ENCODE data around the gene LMCD1.
A peak's percentile ranks its signal among the peaks of the same experiment; 100 is the strongest.

The LMCD1 gene

GRCh38 chr3:8536096-8537056, 34.8 kb downstream of the LMCD1 start:
- DNase-seq (ENCODE audit: low spot score): no peak
- no peak for FAIRE-seq

DNA sequence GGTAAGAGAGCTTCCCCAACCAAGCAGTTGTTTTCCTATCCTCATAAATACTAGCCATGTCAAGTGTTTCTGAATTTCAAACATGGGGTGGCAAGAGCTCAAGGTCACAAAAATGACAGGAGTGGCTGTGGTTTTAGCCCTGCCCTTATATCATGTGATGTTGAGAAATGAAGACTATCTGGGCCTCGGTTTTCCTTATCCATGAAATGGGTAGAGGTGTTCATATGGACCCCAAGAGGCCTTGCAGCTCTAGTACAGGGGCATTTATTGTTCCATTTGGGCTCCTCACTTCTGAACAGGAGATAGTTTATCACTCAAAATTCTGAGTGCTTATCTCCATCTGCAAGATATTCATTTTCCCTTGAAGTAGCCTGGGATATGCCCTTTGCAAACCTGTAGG, 35.8 kb downstream of the LMCD1 start:
- DNase-seq (ENCODE audit: low spot score) (no peak), FAIRE-seq (no peak)

GRCh38 chr3:8538223-8538622, 36.6 kb downstream of the LMCD1 start:
- FAIRE-seq: no peak

DNA sequence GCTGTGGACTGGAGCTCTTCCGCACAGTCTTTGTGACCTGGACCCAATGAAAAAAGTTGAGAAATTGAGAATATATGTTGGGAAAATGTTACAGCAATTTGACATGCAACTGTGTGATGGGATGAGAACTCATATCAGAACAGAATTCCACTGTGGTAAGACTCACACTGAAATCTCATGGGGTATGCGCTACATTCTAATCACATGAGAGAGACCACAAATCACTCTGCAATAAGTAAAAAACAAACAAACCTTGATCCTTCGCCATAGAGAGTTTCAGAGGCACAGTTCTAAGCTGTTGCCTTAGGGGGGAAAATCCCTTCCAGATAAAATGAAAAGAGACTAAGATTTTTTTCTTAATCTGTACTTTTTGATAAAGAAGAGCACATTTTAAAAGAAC, 37.3 kb downstream of the LMCD1 start:
- FAIRE-seq: no peak

More at GRCh38 chr3:8538223-8538622, 36.6 kb downstream of the LMCD1 start:
- no peak for DNase-seq (ENCODE audit: low spot score)

GRCh38 chr3:8539419-8539818, 37.8 kb downstream of the LMCD1 start:
- DNase-seq (ENCODE audit: low spot score): no peak
- no peak for FAIRE-seq

More for the DNA sequence above, 37.3 kb downstream of the LMCD1 start:
- no peak for DNase-seq (ENCODE audit: low spot score)

GRCh38 chr3:8540456-8540855, 38.8 kb downstream of the LMCD1 start:
- FAIRE-seq (no peak), DNase-seq (ENCODE audit: low spot score) (no peak)

- no peak for DNase-seq (ENCODE audit: low spot score)
- no peak for FAIRE-seq
Measured at GRCh38 chr3:8541486-8541885, 39.9 kb downstream of the LMCD1 start.

DNA sequence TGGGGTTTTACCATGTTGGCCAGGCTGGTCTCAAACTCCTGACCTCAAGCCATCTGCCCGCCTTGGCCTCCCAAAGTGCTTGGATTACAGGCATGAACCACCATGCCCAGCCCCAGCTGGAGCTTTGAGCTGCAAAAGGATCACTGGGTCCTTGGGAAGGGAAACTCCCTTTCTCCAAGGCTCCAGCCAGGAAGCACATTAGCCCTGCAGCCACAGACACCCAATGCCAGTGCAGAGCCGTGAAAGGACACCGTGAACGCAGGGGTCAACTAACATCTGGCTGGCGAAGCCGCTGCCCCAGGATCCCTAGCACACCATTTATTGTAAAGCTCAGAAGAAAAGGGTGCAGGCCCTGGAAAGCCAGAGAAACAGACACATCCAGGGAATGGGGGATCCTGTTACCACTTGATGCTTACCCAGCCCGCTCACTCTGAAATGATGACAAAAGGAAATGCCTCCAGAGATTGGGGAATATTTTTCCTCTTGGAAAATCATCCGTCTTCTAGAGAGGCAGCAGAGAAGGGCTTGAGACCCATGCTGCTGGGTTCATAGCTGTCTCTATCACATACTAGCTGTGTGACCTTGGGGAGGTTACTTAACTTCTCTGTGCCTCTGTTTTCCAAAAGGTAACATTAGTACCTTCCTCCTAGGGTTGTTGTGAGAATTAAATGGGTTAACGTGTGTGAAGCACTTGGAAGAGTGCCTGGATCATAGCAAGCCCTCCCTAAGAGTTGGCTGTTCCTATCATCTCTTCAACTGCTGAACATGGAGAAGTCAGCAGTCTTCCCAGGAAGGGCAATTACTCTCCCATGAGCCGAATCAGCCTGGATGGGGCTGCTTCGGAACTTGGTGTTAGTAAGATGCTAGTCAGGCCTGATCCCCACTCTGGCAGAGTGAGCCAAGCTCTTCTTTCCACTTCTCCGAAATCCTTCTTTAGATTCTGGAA, 40.8 kb downstream of the LMCD1 start:
- DNase-seq (ENCODE audit: low spot score): no peak
- no peak for FAIRE-seq

GRCh38 chr3:8546609-8547008, 45.0 kb downstream of the LMCD1 start:
- no peak for DNase-seq (ENCODE audit: low spot score)
- FAIRE-seq: no peak

- DNase-seq (ENCODE audit: low spot score) (no peak), FAIRE-seq (no peak)
Measured at GRCh38 chr3:8548502-8549275, 47.1 kb downstream of the LMCD1 start.

DNA sequence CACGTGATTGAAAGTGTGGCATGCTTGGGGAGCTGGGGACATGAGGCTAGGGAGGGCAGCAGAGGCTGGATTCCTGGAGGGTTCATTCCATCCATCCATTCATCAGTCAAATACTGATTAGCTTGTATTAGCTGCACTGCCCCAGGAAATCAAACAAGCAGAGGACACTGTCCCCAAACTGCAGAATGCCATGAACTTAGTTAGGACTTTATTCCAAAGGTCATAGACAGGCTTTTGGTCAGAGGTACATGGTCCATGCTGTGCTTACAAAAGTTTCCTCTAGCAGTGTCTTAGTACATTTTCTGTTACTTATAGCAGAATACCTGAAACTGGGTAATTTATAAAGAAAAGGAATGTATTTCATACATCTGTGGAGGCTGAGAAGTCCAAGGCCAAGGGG, 47.7 kb downstream of the LMCD1 start:
- FAIRE-seq: no peak
- no peak for DNase-seq (ENCODE audit: low spot score)

- FAIRE-seq (no peak), DNase-seq (ENCODE audit: low spot score) (no peak)
Measured at GRCh38 chr3:8550611-8551010, 49.0 kb downstream of the LMCD1 start.

- FAIRE-seq: no peak
- no peak for DNase-seq (ENCODE audit: low spot score)
Measured at GRCh38 chr3:8552223-8552762, 50.7 kb downstream of the LMCD1 start.

DNA sequence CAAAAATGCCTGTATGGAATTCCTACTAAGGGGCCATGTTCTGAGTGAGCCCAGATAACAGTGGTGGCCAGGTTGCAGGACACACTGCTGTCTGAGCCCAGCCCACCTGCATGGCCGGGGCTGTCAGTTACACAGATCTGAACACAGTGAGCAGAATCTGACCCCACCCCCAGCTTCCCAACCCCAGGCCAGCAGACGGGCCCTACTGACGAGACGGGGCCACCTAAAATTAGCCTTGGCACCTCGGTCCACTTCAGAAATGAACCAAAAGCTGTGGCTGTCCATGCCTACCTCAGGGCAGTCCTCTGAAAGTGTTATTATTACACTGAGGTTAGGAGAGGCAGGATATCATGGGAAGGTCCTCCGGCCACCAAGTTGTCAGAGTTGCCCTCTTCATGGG, 51.8 kb downstream of the LMCD1 start:
- no peak for FAIRE-seq
- DNase-seq (ENCODE audit: low spot score): no peak

GRCh38 chr3:8554696-8555095, 53.1 kb downstream of the LMCD1 start:
- DNase-seq (ENCODE audit: low spot score) (no peak), FAIRE-seq (no peak)

- FAIRE-seq: no peak
- peak; percentile 67 for DNase-seq (ENCODE audit: low spot score)
Measured at GRCh38 chr3:8555113-8555661, 53.6 kb downstream of the LMCD1 start.

DNA sequence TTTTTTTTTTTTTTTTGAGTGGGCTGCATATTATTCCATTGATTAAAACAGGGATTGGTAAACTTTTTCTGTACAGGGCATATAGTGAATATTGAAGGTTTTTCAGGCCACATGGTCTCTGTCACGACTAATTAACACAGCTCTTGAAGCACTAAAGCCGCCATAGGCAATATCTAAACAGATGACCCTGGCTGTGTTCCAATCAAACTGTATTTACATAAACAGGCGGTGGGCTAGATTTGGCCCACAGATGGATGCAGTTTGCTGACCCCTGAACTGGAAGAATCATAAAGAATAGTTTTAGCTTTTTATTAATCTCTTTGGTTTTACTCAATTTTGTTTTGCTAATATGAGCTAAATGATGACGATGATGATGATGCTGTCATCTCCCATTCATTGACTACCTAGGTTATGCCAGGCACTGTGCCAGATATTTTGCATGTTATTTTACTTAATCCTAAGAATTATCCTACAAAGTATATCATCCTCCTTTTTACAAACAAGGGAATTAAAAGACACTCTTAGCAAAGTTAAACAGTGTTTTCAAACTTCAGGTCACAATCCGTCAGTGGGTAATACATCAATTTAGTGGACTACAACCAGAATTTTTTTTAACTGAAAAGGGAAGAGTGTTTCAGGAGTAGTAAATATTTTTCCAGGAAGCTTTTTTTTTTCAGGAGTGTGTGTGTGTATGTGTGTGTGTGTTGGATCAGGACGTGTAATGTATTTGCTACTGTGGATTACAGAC, 54.3 kb downstream of the LMCD1 start:
- FAIRE-seq (no peak), DNase-seq (ENCODE audit: low spot score) (no peak)

- no peak for FAIRE-seq
Measured at GRCh38 chr3:8556473-8556869, 54.8 kb downstream of the LMCD1 start.

DNA sequence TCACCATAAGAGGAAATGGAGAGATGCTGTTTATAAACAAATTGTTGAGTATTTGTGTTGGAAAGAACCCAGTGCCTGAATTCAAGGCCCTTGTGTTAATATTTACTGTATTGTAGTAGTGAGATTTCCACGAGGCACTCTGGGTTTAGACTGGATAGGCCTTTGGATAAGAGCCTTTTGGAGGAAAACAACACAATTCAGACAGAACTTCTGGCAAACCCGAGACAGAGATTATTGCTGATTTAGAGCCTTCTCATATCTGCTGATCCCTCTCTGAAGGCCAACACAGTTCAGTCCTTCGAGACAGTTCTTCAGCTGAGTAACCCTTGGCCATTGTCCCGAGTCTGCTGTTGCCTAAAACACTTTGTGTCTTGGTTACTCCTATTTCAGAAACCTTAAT, 55.7 kb downstream of the LMCD1 start:
- FAIRE-seq: no peak
- no peak for DNase-seq (ENCODE audit: low spot score)

More at GRCh38 chr3:8556473-8556869, 54.8 kb downstream of the LMCD1 start:
- no peak for DNase-seq (ENCODE audit: low spot score)

- FAIRE-seq: no peak
- DNase-seq (ENCODE audit: low spot score): no peak
Measured at GRCh38 chr3:8558645-8559044, 57.0 kb downstream of the LMCD1 start.
